OCI-LY1 (cell line): ENCODE measurements around the gene RASL12.
"Not testable (repeated sequence)": the region's sequence is repeated elsewhere in the genome, so short reads cannot be mapped to it uniquely, and the experiment has no call there.

Experiments used
- H2AFZ ChIP-seq: fragments of 200-600 bp; sonication (generic), shearing (Covaris generic); 2 replicates; pipeline ENCODE4 v1.6.0; 2014; ENCODE audit warnings: antibody characterized with exemption, mild to moderate bottlenecking, low read length
- H3F3A ChIP-seq: fragments of 200-600 bp; sonication (generic), shearing (Covaris generic); 2 replicates; pipeline ENCODE4 v1.6.0; 2014; ENCODE audit warnings: mild to moderate bottlenecking, antibody characterized with exemption, low read length, moderate library complexity; ENCODE audit not compliant: insufficient read depth
- H3K27ac ChIP-seq: fragments of 200-600 bp; sonication (generic); 2 replicates; pipeline ENCODE4 v1.5.1; 2014; ENCODE audit warnings: low read length, mixed run types, mild to moderate bottlenecking, low read depth; ENCODE audit not compliant: poor library complexity, severe bottlenecking
- H3K27me3 ChIP-seq: fragments of 200-600 bp; sonication (generic); 2 replicates; pipeline ENCODE4 v1.6.0; 2014; ENCODE audit warnings: antibody characterized with exemption, mild to moderate bottlenecking, low read length, moderate library complexity; ENCODE audit not compliant: insufficient read depth
- H3K36me3 ChIP-seq: fragments of 200-600 bp; sonication (generic); 2 replicates; pipeline ENCODE4 v1.6.1; 2014; ENCODE audit warnings: mild to moderate bottlenecking, antibody characterized with exemption, low read length, moderate library complexity, mixed read lengths; ENCODE audit not compliant: insufficient read depth
- H3K4me1 ChIP-seq: fragments of 200-600 bp; sonication (generic); 2 replicates; pipeline ENCODE4 v1.5.1; 2014; ENCODE audit warnings: mild to moderate bottlenecking, low read length, moderate library complexity; ENCODE audit not compliant: insufficient read depth, severe bottlenecking
- H3K4me2 ChIP-seq: fragments of 200-600 bp; sonication (generic), shearing (Covaris generic); 2 replicates; pipeline ENCODE4 v1.6.1; 2014; ENCODE audit warnings: low read length
- H3K4me3 ChIP-seq: fragments of 200-600 bp; sonication (generic); 2 replicates; pipeline ENCODE4 v1.5.1; 2014; ENCODE audit warnings: low read length, low read depth, mild to moderate bottlenecking, mixed read lengths; ENCODE audit not compliant: poor library complexity, severe bottlenecking
- H3K79me2 ChIP-seq: fragments of 200-600 bp; shearing (Covaris generic); 2 replicates; pipeline ENCODE4 v1.6.1; 2016; ENCODE audit warnings: mixed run types, low read length, mixed read lengths; ENCODE audit not compliant: insufficient read depth
- H3K9ac ChIP-seq: fragments of 200-600 bp; sonication (generic), shearing (Covaris generic); 2 replicates; pipeline ENCODE4 v1.6.1; 2014; ENCODE audit warnings: mild to moderate bottlenecking, low read length, mixed read lengths
- H3K9me2 ChIP-seq: fragments of 200-600 bp; sonication (generic), shearing (Covaris generic); 2 replicates; pipeline ENCODE4 v1.6.1; 2014; ENCODE audit warnings: low read depth, mild to moderate bottlenecking, low read length, mixed read lengths
- H3K9me3 ChIP-seq: fragments of 200-600 bp; shearing (Covaris generic); 2 replicates; pipeline ENCODE4 v1.6.1; 2014; ENCODE audit warnings: low read length, mixed read lengths
- H4K20me1 ChIP-seq: fragments of 200-600 bp; sonication (generic), shearing (Covaris generic); 2 replicates; pipeline ENCODE4 v1.6.0; 2016; ENCODE audit warnings: mild to moderate bottlenecking, low read length; ENCODE audit not compliant: insufficient read depth
- CTCF ChIP-seq: fragments of 200-600 bp; sonication (generic), shearing (Covaris generic); IDR thresholded peaks from 2 replicates; pipeline ENCODE4 v1.5.1; 2017; ENCODE audit warnings: mild to moderate bottlenecking, antibody characterized with exemption, low read length, moderate library complexity, mixed read lengths
- EZH2 ChIP-seq: fragments of 200-600 bp; sonication (generic), shearing (Covaris generic); IDR thresholded peaks from 2 replicates; pipeline ENCODE4 v1.8.0; 2017; ENCODE audit warnings: borderline replicate concordance, mixed run types, mild to moderate bottlenecking, antibody characterized with exemption, low read length, moderate library complexity, mixed read lengths

The RASL12 gene

GRCh38 chr15:65077291-65077980 lies 9.6 kb upstream of the RASL12 start:
- Histone ChIP-seq H3K4me3 (no peak overlapping the region), H3K4me1 (no peaks in the 10 kb centered on the region), H3K36me3 (no peaks in the 10 kb centered on the region), H2AFZ (no peak overlapping the region), H4K20me1 (no peaks in the 10 kb centered on the region), H3K9me2 (no peaks in the 10 kb centered on the region), H3K27ac (no peak overlapping the region), H3F3A (no peaks in the 10 kb centered on the region), H3K4me2 (no peak overlapping the region), H3K9ac (no peak overlapping the region), H3K9me3 (no peaks in the 10 kb centered on the region), H3K27me3 (no peaks in the 10 kb centered on the region; the same call in 1 of the 2 replicates), H3K79me2 (no peaks in the 10 kb centered on the region)
- no peak for TF ChIP-seq EZH2
- TF ChIP-seq CTCF, result no peak

GRCh38 chr15:65076486-65077290 lies 8.9 kb upstream of the RASL12 start, which contains the start of gene KBTBD13:
Gene KBTBD13 (plus strand): TSS chr15:65076746. CDS start chr15:65076816, 70 bp downstream.
- H3K9me2 ChIP-seq, result no peaks in the 10 kb centered on the region
- H3K4me1 ChIP-seq, result no peaks in the 10 kb centered on the region
- no peak within 1 kb of the TSS for H2AFZ ChIP-seq
- no peaks in the 10 kb centered on the region for H3K9me3 ChIP-seq
- H3K4me2 ChIP-seq, result no peak within 1 kb of the TSS
- no peak within 1 kb of the TSS for H3K4me3 ChIP-seq
- H3K36me3 ChIP-seq, result no peaks in the 10 kb centered on the region
- H3K79me2 ChIP-seq, result no peaks in the 10 kb centered on the region
- H3F3A ChIP-seq, result no peaks in the 10 kb centered on the region
- no peaks in the 10 kb centered on the region for H4K20me1 ChIP-seq
- H3K9ac ChIP-seq, result no peak within 1 kb of the TSS
- no peak for TF ChIP-seq CTCF
- TF ChIP-seq EZH2, result no peak
- H3K27ac ChIP-seq, result no peak within 1 kb of the TSS
- no peaks in the 10 kb centered on the region; the same call in 1 of the 2 replicates for H3K27me3 ChIP-seq

- H2AFZ ChIP-seq, H3K79me2 ChIP-seq, H3K27me3 ChIP-seq, H3K4me1 ChIP-seq, H4K20me1 ChIP-seq, H3K4me3 ChIP-seq, H3K9me3 ChIP-seq, H3K36me3 ChIP-seq, H3K9me2 ChIP-seq, H3K9ac ChIP-seq, H3K4me2 ChIP-seq, H3K27ac ChIP-seq, H3F3A ChIP-seq: not testable (repeated sequence)
These were observed 8.0 kb upstream of the RASL12 start for GRCh38 chr15:65075607-65076395.

GRCh38 chr15:65074946-65075345 lies 7.2 kb upstream of the RASL12 start:
- not testable (repeated sequence) for H2AFZ ChIP-seq, H3K79me2 ChIP-seq, H3K36me3 ChIP-seq, H3K9me2 ChIP-seq, H3K9me3 ChIP-seq, H3K27ac ChIP-seq, H3K9ac ChIP-seq, H4K20me1 ChIP-seq, H3K27me3 ChIP-seq, H3K4me1 ChIP-seq, H3F3A ChIP-seq, H3K4me2 ChIP-seq, H3K4me3 ChIP-seq
